A549 treated with RU486 at 1 μM for 4 hours (cell line): ENCODE measurements around the gene FAM89A. TPM values are rescaled to one million over a fixed set of nuclear protein-coding genes. Genes with fewer than 3 reads are reported as not detected.

Experiments
- total RNA-seq: library from RNA; stranded (reverse); fragments of 200-300 nt; extraction: Qiagen RNA extraction; gene quantifications from 5 replicates; pipeline ENCODE4 v1.2.3, GENCODE V29; 2022; ENCODE audit warnings: low read depth

FAM89A gene
- 12.8 to 22.2 TPM (median 19.9 TPM) in 5 replicates for total RNA-seq

GRCh38 chr1:231040019-231040799 lies at the start of gene FAM89A:
FAM89A (minus strand) TSS chr1:231040254; CDS start chr1:231040211, 43 bp downstream.

DNA sequence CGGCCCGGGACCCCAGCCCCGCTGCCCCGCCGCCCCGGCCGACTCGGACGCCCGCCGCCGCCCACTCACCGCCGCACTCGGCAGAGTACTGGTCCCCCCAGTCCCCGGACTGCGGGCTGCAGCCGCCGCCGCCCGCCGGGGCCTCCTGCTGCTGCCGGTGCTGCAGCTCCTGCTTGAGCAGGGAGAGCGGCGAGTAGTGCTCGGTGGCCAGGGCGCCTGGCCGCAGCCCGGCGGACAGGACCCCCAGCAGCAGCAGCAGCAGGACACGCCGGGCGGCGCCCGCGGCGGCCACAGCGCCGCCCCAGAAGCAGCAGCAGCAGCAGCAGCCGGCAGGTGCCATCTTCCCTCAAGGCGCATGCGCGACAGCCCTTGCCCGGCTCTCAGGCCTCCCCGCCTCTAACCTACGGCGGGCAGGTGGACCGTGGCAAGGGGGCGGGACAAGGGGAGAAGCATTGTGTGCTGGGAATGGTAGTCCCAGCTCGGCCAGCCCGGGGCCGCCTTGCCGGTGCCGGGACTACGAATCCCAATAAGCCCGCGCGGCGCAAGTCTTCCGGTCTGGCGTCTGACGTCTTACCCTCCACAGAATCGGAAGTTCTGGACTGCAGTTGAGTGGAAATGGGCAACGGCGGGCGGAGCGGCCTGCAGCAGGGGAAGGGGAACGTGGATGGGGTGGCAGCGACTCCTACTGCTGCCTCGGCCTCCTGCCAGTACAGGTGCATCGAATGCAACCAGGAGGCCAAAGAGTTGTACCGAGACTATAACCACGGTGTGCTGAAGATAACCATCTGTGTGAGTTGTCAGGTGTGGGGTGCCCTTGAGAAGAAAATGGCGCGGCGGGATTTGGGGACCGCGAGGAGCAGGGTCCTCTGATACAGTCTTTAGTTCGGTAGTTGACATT lies 61.3 kb downstream of the FAM89A start, which contains the start of the genes ARV1 and TTC13:
ARV1 (plus strand) TSS at position 604 of the 898 bp plus-strand sequence; CDS start at position 616, 12 bp downstream.
TTC13 (minus strand) TSS at position 371 of the 898 bp plus-strand sequence; CDS start at position 340, 31 bp downstream.

Other genes starting within 250 kb of the FAM89A start
- gene C1orf198, start 171.7 kb downstream of the FAM89A start, total RNA-seq = 13.9 to 19.8 TPM (median 18.4 TPM) in 5 replicates
- gene TTC13, start 61.4 kb downstream of the FAM89A start, total RNA-seq = 6.6 to 10.3 TPM (median 10.2 TPM) in 5 replicates
- 19.6 to 27.5 TPM (median 24.0 TPM) in 5 replicates for gene ARV1, start 61.2 kb downstream of the FAM89A start, total RNA-seq
- 0.10 to 0.32 TPM (median 0.19 TPM) in 5 replicates for gene TRIM67, start 121.8 kb upstream of the FAM89A start, total RNA-seq
- 32.0 to 39.3 TPM (median 37.3 TPM) in 5 replicates for gene GNPAT, start 201.0 kb upstream of the FAM89A start, total RNA-seq